Endothelial cell of umbilical vein (primary cell): ENCODE data around the gene FGF23. TPM values are rescaled to one million over a fixed set of nuclear protein-coding genes. Genes with fewer than 3 reads are reported as not detected.

Experiments used
- BruUV-seq: library from RNA; stranded (reverse); fragments of 400-500 nt; replicated peaks from 2 replicates; lab custom pipeline; 2021; lab: Mats Ljungman, UMichigan
- CTCF ChIA-PET: fragments of 300-600, 350-600 bp; sonication (Branson Sonifier 250); formaldehyde crosslinking; loops from one replicate; lab custom pipeline; 2021; ENCODE audit warnings: antibody characterized with exemption, inconsistent platforms; lab: Charles Lee
- POLR2A ChIA-PET: fragments of 300-600, 350-600 bp; sonication (Branson Sonifier 250); formaldehyde crosslinking; loops from one replicate; lab custom pipeline; 2021; ENCODE audit warnings: antibody characterized with exemption, inconsistent platforms; lab: Charles Lee
- DNase-seq: peaks from one replicate; pipeline ENCODE4 v3.0.0-alpha.2; 2011; ENCODE audit warnings: low read depth, low spot score
- FAIRE-seq: peaks from 2 replicates; lab custom pipeline; 2011; peaks lifted over from hg19 to GRCh38; lab: Jason Lieb, UNC
- H2AFZ ChIP-seq: 2 replicates; pipeline ENCODE4 v1.6.0; 2012; ENCODE audit warnings: low read depth, low read length, control low read depth, inconsistent platforms
- H3K27ac ChIP-seq: 2 replicates; pipeline ENCODE4 v1.5.1; 2011; ENCODE audit warnings: low read depth, mild to moderate bottlenecking, control low read depth, low read length, moderate library complexity; ENCODE audit not compliant: insufficient read depth
- H3K27me3 ChIP-seq, 2 experiments: 2 replicates each; pipeline versions ENCODE4 v1.6.0 to v1.6.1; 2011; ENCODE audit warnings: low read length in 2 of 2, mixed read lengths in 1 of 2; ENCODE audit not compliant: control insufficient read depth in 2 of 2, insufficient read depth in 2 of 2
- H3K36me3 ChIP-seq, 2 experiments: 2 replicates in 1 of 2; 3 replicates in 1 of 2; pipeline ENCODE4 v1.5.1; 2011; ENCODE audit warnings: low read length in 2 of 2, mild to moderate bottlenecking in 1 of 2, moderate library complexity in 1 of 2; ENCODE audit not compliant: control insufficient read depth in 2 of 2, insufficient read depth in 2 of 2; ENCODE audit errors: extremely low read depth in 1 of 2
- H3K4me1 ChIP-seq: 3 replicates; pipeline ENCODE4 v1.5.1; 2011; ENCODE audit warnings: mild to moderate bottlenecking, low read length; ENCODE audit not compliant: control insufficient read depth, insufficient read depth; ENCODE audit errors: extremely low read depth
- H3K4me2 ChIP-seq: 2 replicates; pipeline ENCODE4 v1.6.1; 2011; ENCODE audit warnings: low read length, control low read depth, mixed read lengths; ENCODE audit not compliant: insufficient read depth
- H3K4me3 ChIP-seq, 3 experiments: fragments of 200-600 bp in 1 of 3; sonication (generic), shearing (Covaris generic) in 1 of 3; replicated peaks in 1 of 3; 2 replicates each; pipeline ENCODE4 v1.5.1; 2011 to 2016; ENCODE audit warnings: control low read depth in 3 of 3, low read length in 3 of 3, mild to moderate bottlenecking in 2 of 3, inconsistent platforms in 1 of 3, low read depth in 1 of 3, moderate library complexity in 1 of 3; ENCODE audit not compliant: insufficient read depth in 1 of 3
- H3K79me2 ChIP-seq: 2 replicates; pipeline ENCODE4 v1.6.0; 2012; ENCODE audit warnings: low read length, inconsistent platforms; ENCODE audit not compliant: control insufficient read depth, insufficient read depth
- H3K9ac ChIP-seq: replicated peaks from 2 replicates; pipeline ENCODE3; 2011; ENCODE audit warnings: low read length, control low read depth; ENCODE audit not compliant: insufficient read depth; ENCODE audit errors: extremely low read depth
- H3K9me1 ChIP-seq: replicated peaks from 3 replicates; pipeline ENCODE4 v1.6.0; 2011; ENCODE audit warnings: mild to moderate bottlenecking, low read length; ENCODE audit not compliant: control insufficient read depth, insufficient read depth; ENCODE audit errors: extremely low read depth
- H3K9me3 ChIP-seq: replicated peaks from 2 replicates; pipeline ENCODE4 v1.5.1; 2012; ENCODE audit warnings: low read length, inconsistent platforms; ENCODE audit not compliant: control insufficient read depth, insufficient read depth
- H4K20me1 ChIP-seq: replicated peaks from 2 replicates; pipeline ENCODE3; 2011; ENCODE audit warnings: mild to moderate bottlenecking, low read length; ENCODE audit not compliant: control insufficient read depth, insufficient read depth; ENCODE audit errors: extremely low read depth
- CTCF ChIP-seq, 2 donors: IDR thresholded peaks; 1 replicate in 1 of 2; 2 replicates in 1 of 2; pipeline ENCODE4 v1.5.1; 2011; ENCODE audit warnings: low read length in 2 of 2, mild to moderate bottlenecking in 2 of 2, moderate library complexity in 2 of 2, control low read depth in 1 of 2, inconsistent platforms in 1 of 2, low read depth in 1 of 2; ENCODE audit not compliant: insufficient read depth in 1 of 2; ENCODE audit errors: extremely low read depth in 1 of 2
- EZH2 ChIP-seq: IDR thresholded peaks from 2 replicates; pipeline ENCODE4 v1.6.1; 2012; ENCODE audit warnings: borderline replicate concordance, low read depth, mild to moderate bottlenecking, moderate library complexity, low read length, inconsistent platforms; ENCODE audit not compliant: severe bottlenecking
- FOS ChIP-seq: IDR thresholded peaks from 2 replicates; pipeline ENCODE4 v1.6.1; 2011; ENCODE audit warnings: mild to moderate bottlenecking, low read length, moderate library complexity, borderline replicate concordance; ENCODE audit not compliant: insufficient read depth
- GATA2 ChIP-seq: IDR thresholded peaks from 2 replicates; pipeline ENCODE4 v1.7.0; 2011; ENCODE audit warnings: low read depth, mild to moderate bottlenecking, moderate library complexity, mixed read lengths, low read length; ENCODE audit not compliant: insufficient read length, insufficient read depth
- JUN ChIP-seq: IDR thresholded peaks from 2 replicates; pipeline ENCODE4 v1.6.1; 2011; ENCODE audit warnings: borderline replicate concordance, low read depth; ENCODE audit not compliant: insufficient read length, insufficient read depth
- MYC ChIP-seq: IDR thresholded peaks from one replicate; pipeline ENCODE4 v1.6.1; 2011; ENCODE audit warnings: mild to moderate bottlenecking, low read depth, low read length
- POLR2A ChIP-seq: IDR thresholded peaks from 2 replicates; pipeline ENCODE4 v1.6.1; 2012; ENCODE audit warnings: low read depth, mild to moderate bottlenecking, control low read depth, low read length
- POLR2AphosphoS5 ChIP-seq: IDR thresholded peaks from 2 replicates; pipeline ENCODE4 v1.6.1; 2012; ENCODE audit warnings: low read depth, mild to moderate bottlenecking, control low read depth, low read length, moderate library complexity; ENCODE audit not compliant: insufficient read depth
- dilution Hi-C: fragments of 300-500 bp; cut with MboI; formaldehyde crosslinking; loops from one replicate; pipeline ENCODE4 v1.15.0; 2019; ENCODE audit warnings: low sequenced_read_pairs; ENCODE audit not compliant: extremely low pct_ligation_motif_present
- intact Hi-C: fragments of 100-400 bp; cut with micrococcal nuclease; formaldehyde crosslinking; loops from one replicate; pipeline ENCODE4 v1.10.0; 2022
- polyA plus RNA-seq, 4 experiments: library from polyadenylated mRNA; depleted of rRNA in 3 of 4; stranded (reverse) in 3 of 4; unstranded in 1 of 4; fragments of >200 nt; gene quantifications; 2 replicates each; pipeline versions ENCODE4 v1.2.1 to v1.2.3, GENCODE V29; 2011 to 2012; ENCODE audit warnings: missing spikeins in 1 of 4
- total RNA-seq: library from RNA; stranded (reverse); gene quantifications from 2 replicates; pipeline ENCODE4 v1.2.3, GENCODE V29; 2021
- TF ChIP-seq, protein P1 (sequence below): IDR thresholded peaks from 2 replicates; pipeline ENCODE4 v1.6.1; 2011; ENCODE audit not compliant: insufficient read depth, insufficient read length

The FGF23 gene
- total and polyA plus RNA-seq, 2 donors (not counting 3 experiments of a cell fraction or from before 2014, with no cell fraction given) = not detected

DNA sequence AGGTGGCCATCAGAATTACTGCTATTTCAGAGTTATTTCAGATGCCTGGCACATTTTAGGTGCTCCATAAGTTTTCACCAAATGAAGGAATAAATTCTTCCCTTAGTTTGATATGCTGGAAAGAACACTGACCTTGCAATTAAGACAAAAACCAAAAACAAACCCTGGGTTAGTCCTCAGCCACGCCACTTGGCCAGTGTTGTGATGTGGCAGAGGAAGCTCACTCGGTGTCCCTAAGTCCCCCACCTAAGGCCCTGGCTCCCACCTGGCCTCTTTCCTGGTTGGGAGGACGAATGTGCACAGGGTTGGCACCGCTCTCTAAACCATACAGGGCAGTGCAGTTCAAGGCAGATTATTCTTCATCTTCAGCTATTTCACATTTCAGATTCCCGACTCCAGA lies 13.7 kb upstream of the FGF23 start:
- ChIA-PET POLR2A (no interaction called here), CTCF (interaction anchor here (1.2 kb wide), 1 partner anchor 27 kb away, joined by 4 read pairs; no protein-coding TSS in a partner anchor)
- TF ChIP-seq MYC (no peak), GATA2 (no peak), POLR2A (no peak), POLR2AphosphoS5 (no peak), JUN (no peak), FOS (no peak), EZH2 (no peak), CTCF (IDR thresholded peaks at IDR 0.05; ENCODE audit: extremely low read depth in 1 of 2, insufficient read depth in 1 of 2, low read depth in 1 of 2, low read length in 2 of 2) (no peak)
- TF ChIP-seq, protein P1, sequence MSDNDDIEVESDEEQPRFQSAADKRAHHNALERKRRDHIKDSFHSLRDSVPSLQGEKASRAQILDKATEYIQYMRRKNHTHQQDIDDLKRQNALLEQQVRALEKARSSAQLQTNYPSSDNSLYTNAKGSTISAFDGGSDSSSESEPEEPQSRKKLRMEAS = no peak
- Histone ChIP-seq H3K27ac (no peak overlapping the region), H3K9me3 (no peaks in the 10 kb centered on the region), H3K4me2 (no peak overlapping the region), H4K20me1 (no peaks in the 10 kb centered on the region), H3K9me1 (no peaks in the 10 kb centered on the region), H3K79me2 (no peaks in the 10 kb centered on the region), H3K4me3 (no peak overlapping the region), H3K36me3 (no peaks in the 10 kb centered on the region), H3K4me1 (no peaks in the 10 kb centered on the region), H2AFZ (no peak overlapping the region), H3K27me3 (no peaks in the 10 kb centered on the region), H3K9ac (no peak overlapping the region)
- dilution Hi-C loops = no loop called here
- FAIRE-seq = no peak
- no peak for DNase-seq
- intact Hi-C loops = no loop called here
- no TSS peak for BruUV-seq
